HEK293T (cell line): ENCODE measurements around the gene ERC2.

Source experiments
- CTCF ChIA-PET: fragments of 350-600 bp; formaldehyde crosslinking; extraction: SDS; loops from one replicate; lab custom pipeline; 2021; ENCODE audit warnings: antibody characterized with exemption, inconsistent platforms; lab: Yijun Ruan, JAX
- POLR2A ChIA-PET: fragments of 350-600 bp; formaldehyde crosslinking; extraction: SDS; loops from one replicate; lab custom pipeline; 2020; ENCODE audit warnings: antibody characterized with exemption, inconsistent platforms; lab: Yijun Ruan, JAX
- DNase-seq: peaks from one replicate; pipeline ENCODE4 v3.0.0; 2012; ENCODE audit warnings: mixed read lengths; ENCODE audit errors: extremely low spot score
- ARNT ChIP-seq: fragments of 450-650 bp; IDR thresholded peaks from 2 replicates; pipeline ENCODE4 v1.6.1; 2017; ENCODE audit warnings: mild to moderate bottlenecking
- BHLHE40 ChIP-seq: fragments of 450-650 bp; IDR thresholded peaks from 2 replicates; pipeline ENCODE4 v1.6.1; 2016; ENCODE audit warnings: mild to moderate bottlenecking, moderate library complexity, borderline replicate concordance
- CTBP1 ChIP-seq: fragments of 450-650 bp; IDR thresholded peaks from 2 replicates; pipeline ENCODE4 v1.6.1; 2016; ENCODE audit warnings: borderline replicate concordance
- ELF4 ChIP-seq: fragments of 450-650 bp; IDR thresholded peaks from 2 replicates; pipeline ENCODE4 v1.6.1; 2017; ENCODE audit warnings: antibody characterized with exemption
- FOXA1 ChIP-seq: fragments of 450-650 bp; IDR thresholded peaks from 2 replicates; pipeline ENCODE4 v1.6.1; 2016; ENCODE audit warnings: mild to moderate bottlenecking
- FOXK2 ChIP-seq: fragments of 450-650 bp; IDR thresholded peaks from 2 replicates; pipeline ENCODE4 v1.6.1; 2016; ENCODE audit warnings: mild to moderate bottlenecking
- FOXM1 ChIP-seq: fragments of 450-650 bp; IDR thresholded peaks from 2 replicates; pipeline ENCODE4 v1.6.1; 2017; ENCODE audit warnings: mild to moderate bottlenecking, borderline replicate concordance
- HDGF ChIP-seq: fragments of 450-650 bp; IDR thresholded peaks from 2 replicates; pipeline ENCODE4 v1.6.1; 2017; ENCODE audit warnings: antibody characterized with exemption, borderline replicate concordance
- L3MBTL2 ChIP-seq: fragments of 450-650 bp; conservative IDR thresholded peaks from 2 replicates; pipeline ENCODE4 v1.6.1; 2016; ENCODE audit warnings: mild to moderate bottlenecking
- LEF1 ChIP-seq: fragments of 450-650 bp; IDR thresholded peaks from 2 replicates; pipeline ENCODE4 v1.6.1; 2017; ENCODE audit warnings: mild to moderate bottlenecking, borderline replicate concordance
- NFRKB ChIP-seq: fragments of 450-650 bp; IDR thresholded peaks from 2 replicates; pipeline ENCODE4 v1.6.1; 2016; ENCODE audit warnings: mild to moderate bottlenecking, moderate library complexity
- PKNOX1 ChIP-seq: fragments of 450-650 bp; IDR thresholded peaks from 2 replicates; pipeline ENCODE4 v1.6.1; 2016
- SP1 ChIP-seq: fragments of 450-650 bp; IDR thresholded peaks from 2 replicates; pipeline ENCODE4 v1.6.1; 2017
- SUZ12 ChIP-seq: fragments of 450-650 bp; IDR thresholded peaks from 2 replicates; pipeline ENCODE4 v1.6.1; 2016; ENCODE audit warnings: mild to moderate bottlenecking
- TARDBP ChIP-seq: fragments of 450-650 bp; IDR thresholded peaks from 2 replicates; pipeline ENCODE4 v1.6.1; 2016
- ZNF384 ChIP-seq: fragments of 450-650 bp; IDR thresholded peaks from 2 replicates; pipeline ENCODE4 v1.6.1; 2016

ERC2 gene

GRCh38 chr3:55721716-55722484, 746.4 kb downstream of the ERC2 start:
- TF ChIP-seq LEF1 (no peak), CTBP1 (no peak), FOXA1 (no peak), ZNF384 (no peak), SP1 (no peak), PKNOX1 (no peak), L3MBTL2 (no peak), FOXM1 (no peak), TARDBP (no peak), ARNT (no peak), ELF4 (no peak), FOXK2 (no peak), HDGF (no peak), BHLHE40 (no peak), SUZ12 (no peak), NFRKB (no peak)
- ChIA-PET POLR2A (no interaction called here), CTCF (interaction anchor here (0.6 to 0.9 kb wide), 4 partner anchors 9 to 238 kb away, joined by 3 to 8 read pairs (median 4); partner anchors contain the start of gene WNT5A)
- peak; percentile 32 for DNase-seq

- TF ChIP-seq L3MBTL2 (no peak), ZNF384 (no peak), ELF4 (no peak), LEF1 (no peak), SUZ12 (no peak), HDGF (no peak), FOXA1 (no peak), NFRKB (no peak), SP1 (no peak), CTBP1 (no peak), PKNOX1 (no peak), TARDBP (no peak), ARNT (no peak), FOXM1 (no peak), BHLHE40 (no peak), FOXK2 (no peak)
- ChIA-PET POLR2A (no interaction called here), CTCF (no interaction called here)
- DNase-seq, result no peak
Observed at GRCh38 chr3:55720614-55721013, 747.7 kb downstream of the ERC2 start.

- ChIA-PET POLR2A (no interaction called here), CTCF (interaction anchor here (2.1 kb wide), 1 partner anchor 12 kb away, joined by 5 read pairs; no protein-coding TSS in a partner anchor)
- DNase-seq, result no peak
- TF ChIP-seq LEF1 (no peak), CTBP1 (no peak), FOXM1 (no peak), FOXK2 (no peak), BHLHE40 (no peak), PKNOX1 (no peak), ELF4 (no peak), L3MBTL2 (no peak), TARDBP (no peak), NFRKB (no peak), ZNF384 (no peak), SUZ12 (no peak), ARNT (no peak)
Observed at GRCh38 chr3:55719508-55719907, 748.8 kb downstream of the ERC2 start.

GRCh38 chr3:55719006-55719405, 749.3 kb downstream of the ERC2 start:
- POLR2A ChIA-PET, result interaction anchor here (1.2 kb wide), 1 partner anchor 232 kb away, joined by 3 read pairs; the partner anchor contains the start of gene WNT5A
- CTCF ChIA-PET, result interaction anchor here (2.1 kb wide), 1 partner anchor 11 kb away, joined by 5 read pairs; no protein-coding TSS in a partner anchor
- TF ChIP-seq FOXM1, result no peak
- TF ChIP-seq FOXA1, result no peak
- no peak for DNase-seq

GRCh38 chr3:55718521-55718921, 749.7 kb downstream of the ERC2 start:
- ChIA-PET POLR2A (interaction anchor here (1.0 to 1.2 kb wide), 2 partner anchors 12 to 231 kb away, joined by 3 read pairs; partner anchors contain the start of gene WNT5A), CTCF (interaction anchor here (2.1 kb wide), 1 partner anchor 11 kb away, joined by 5 read pairs; no protein-coding TSS in a partner anchor)

More at GRCh38 chr3:55718521-55718921, 749.7 kb downstream of the ERC2 start:
- TF ChIP-seq L3MBTL2, result no peak
- TF ChIP-seq NFRKB, result no peak
- no peak for TF ChIP-seq ELF4
- no peak for TF ChIP-seq ARNT
- no peak for TF ChIP-seq FOXK2
- TF ChIP-seq SP1, result no peak
- no peak for TF ChIP-seq CTBP1
- no peak for TF ChIP-seq LEF1
- no peak for TF ChIP-seq FOXA1
- TF ChIP-seq BHLHE40, result no peak
- TF ChIP-seq HDGF, result no peak
- no peak for TF ChIP-seq SUZ12
- no peak for TF ChIP-seq TARDBP
- no peak for TF ChIP-seq PKNOX1
- no peak for TF ChIP-seq FOXM1
- no peak for TF ChIP-seq ZNF384
- DNase-seq, result no peak
